ENCODE measurements around the gene CLIC3.

The CLIC3 gene

GRCh38 chr9:137037483-137037882 lies 41.1 kb upstream of the CLIC3 start:
- no peaks in the 10 kb centered on the region for H3K9me3 ChIP-seq (replicated peaks; ENCODE audit: insufficient read depth, low read length)
- no peaks in the 10 kb centered on the region for H4K20me1 ChIP-seq (ENCODE audit: insufficient read depth, low read length)
- H3K9ac ChIP-seq (ENCODE audit: low read length), result no peak overlapping the region
- no peak overlapping the region for H2AFZ ChIP-seq (ENCODE audit: low read length)
- H3K27me3 ChIP-seq (replicated peaks; ENCODE audit: insufficient read depth, low read length), result peaks cover 75% of the 10 kb centered on the region
- no peaks in the 10 kb centered on the region; the same call in 1 of the 2 replicates for H3F3A ChIP-seq (ENCODE audit: insufficient read depth, low read length)
- no peaks in the 10 kb centered on the region for H3K4me1 ChIP-seq (ENCODE audit: low read length)
- TF ChIP-seq CTCF (IDR thresholded peaks at IDR 0.05; ENCODE audit: low read length) (no peak), EZH2phosphoT487 (IDR thresholded peaks at IDR 0.05; ENCODE audit: low read length) (no peak), EZH2 (optimal IDR thresholded peaks at IDR 0.05; ENCODE audit: low read depth, low read length) (no peak)
- H3K4me2 ChIP-seq (ENCODE audit: low read depth, low read length), result no peak overlapping the region
- no peak overlapping the region for H3K27ac ChIP-seq (ENCODE audit: low read length)
- H3K36me3 ChIP-seq (replicated peaks; ENCODE audit: insufficient read depth, low read length), result no peaks in the 10 kb centered on the region
- DNase-seq, result no peak
- H3K4me3 ChIP-seq (ENCODE audit: low read length), result no peak overlapping the region
- H3K9me2 ChIP-seq (replicated peaks; ENCODE audit: insufficient read depth, low read length), result no peaks in the 10 kb centered on the region
- no peaks in the 10 kb centered on the region for H3K79me2 ChIP-seq (ENCODE audit: low read length)

- H3F3A ChIP-seq (ENCODE audit: insufficient read depth, low read length), result no peaks in the 10 kb centered on the region; the same call in 1 of the 2 replicates
- no peaks in the 10 kb centered on the region for H3K9me3 ChIP-seq (replicated peaks; ENCODE audit: insufficient read depth, low read length)
- no peaks in the 10 kb centered on the region for H3K9me2 ChIP-seq (replicated peaks; ENCODE audit: insufficient read depth, low read length)
- no peak overlapping the region for H3K27ac ChIP-seq (ENCODE audit: low read length)
- H3K4me2 ChIP-seq (ENCODE audit: low read depth, low read length), result no peak overlapping the region
- H2AFZ ChIP-seq (ENCODE audit: low read length), result no peak overlapping the region
- H3K9ac ChIP-seq (ENCODE audit: low read length), result no peak overlapping the region
- H4K20me1 ChIP-seq (ENCODE audit: insufficient read depth, low read length), result no peaks in the 10 kb centered on the region
- H3K36me3 ChIP-seq (replicated peaks; ENCODE audit: insufficient read depth, low read length), result no peaks in the 10 kb centered on the region
- no peak overlapping the region for H3K4me3 ChIP-seq (ENCODE audit: low read length)
- no peak for DNase-seq
- peaks cover 78% of the 10 kb centered on the region for H3K27me3 ChIP-seq (replicated peaks; ENCODE audit: insufficient read depth, low read length)
- TF ChIP-seq EZH2 (optimal IDR thresholded peaks at IDR 0.05; ENCODE audit: low read depth, low read length) (no peak), EZH2phosphoT487 (IDR thresholded peaks at IDR 0.05; ENCODE audit: low read length) (no peak), CTCF (IDR thresholded peaks at IDR 0.05; ENCODE audit: low read length) (no peak)
- H3K4me1 ChIP-seq (ENCODE audit: low read length), result no peaks in the 10 kb centered on the region
- no peaks in the 10 kb centered on the region for H3K79me2 ChIP-seq (ENCODE audit: low read length)
These were observed 40.7 kb upstream of the CLIC3 start for GRCh38 chr9:137037035-137037434.

GRCh38 chr9:137035937-137036336 lies 39.6 kb upstream of the CLIC3 start:
- H4K20me1 ChIP-seq (ENCODE audit: insufficient read depth, low read length), result no peaks in the 10 kb centered on the region
- H3K4me2 ChIP-seq (ENCODE audit: low read depth, low read length), result no peak overlapping the region
- no peaks in the 10 kb centered on the region; the same call in 1 of the 2 replicates for H3F3A ChIP-seq (ENCODE audit: insufficient read depth, low read length)
- no peak overlapping the region for H2AFZ ChIP-seq (ENCODE audit: low read length)
- no peak overlapping the region for H3K9ac ChIP-seq (ENCODE audit: low read length)
- no peak overlapping the region for H3K4me3 ChIP-seq (ENCODE audit: low read length)
- H3K79me2 ChIP-seq (ENCODE audit: low read length), result no peaks in the 10 kb centered on the region
- DNase-seq, result no peak
- H3K27me3 ChIP-seq (replicated peaks; ENCODE audit: insufficient read depth, low read length), result peaks cover 78% of the 10 kb centered on the region
- no peaks in the 10 kb centered on the region for H3K36me3 ChIP-seq (replicated peaks; ENCODE audit: insufficient read depth, low read length)
- TF ChIP-seq CTCF (IDR thresholded peaks at IDR 0.05; ENCODE audit: low read length), result no peak
- TF ChIP-seq EZH2 (optimal IDR thresholded peaks at IDR 0.05; ENCODE audit: low read depth, low read length), result no peak
- TF ChIP-seq EZH2phosphoT487 (IDR thresholded peaks at IDR 0.05; ENCODE audit: low read length), result no peak
- H3K9me3 ChIP-seq (replicated peaks; ENCODE audit: insufficient read depth, low read length), result no peaks in the 10 kb centered on the region
- H3K4me1 ChIP-seq (ENCODE audit: low read length), result no peaks in the 10 kb centered on the region
- H3K9me2 ChIP-seq (replicated peaks; ENCODE audit: insufficient read depth, low read length), result no peaks in the 10 kb centered on the region
- no peak overlapping the region for H3K27ac ChIP-seq (ENCODE audit: low read length)
